Trophoblast cell (in vitro differentiated cells and primary cell): ENCODE results near the gene VCX3B.
A peak's percentile ranks its signal among the peaks of the same experiment; 100 is the strongest.
"Not testable (repeated sequence)": the region's sequence is repeated elsewhere in the genome, so short reads cannot be mapped to it uniquely, and the experiment has no call there.

Source experiments
- DNase-seq, 2 donors: peaks; one replicate each; pipeline ENCODE4 v3.0.0-alpha.2; 2016
- H2AFZ ChIP-seq: 2 replicates; pipeline ENCODE4 v1.6.1; 2013; ENCODE audit warnings: low read length, moderate library complexity, mild to moderate bottlenecking; ENCODE audit not compliant: insufficient read depth, poor library complexity
- H2AK5ac ChIP-seq: 2 replicates; pipeline ENCODE4 v1.6.1; 2013; ENCODE audit warnings: mild to moderate bottlenecking, low read length
- H2BK120ac ChIP-seq: 2 replicates; pipeline ENCODE4 v1.6.1; 2013; ENCODE audit warnings: low read length, mild to moderate bottlenecking, moderate library complexity; ENCODE audit not compliant: insufficient read depth, poor library complexity
- H2BK12ac ChIP-seq: 2 replicates; pipeline ENCODE4 v1.6.1; 2013; ENCODE audit warnings: mild to moderate bottlenecking, low read length, moderate library complexity
- H2BK5ac ChIP-seq: 2 replicates; pipeline ENCODE4 v1.6.1; 2013; ENCODE audit warnings: low read length, low read depth, moderate library complexity, mild to moderate bottlenecking; ENCODE audit not compliant: poor library complexity
- H3K14ac ChIP-seq: 2 replicates; pipeline ENCODE4 v1.6.1; 2013; ENCODE audit warnings: mild to moderate bottlenecking, low read length
- H3K18ac ChIP-seq: 2 replicates; pipeline ENCODE4 v1.6.1; 2013; ENCODE audit warnings: mild to moderate bottlenecking, low read length
- H3K23ac ChIP-seq: 2 replicates; pipeline ENCODE4 v1.6.1; 2013; ENCODE audit warnings: low read length
- H3K27ac ChIP-seq: 2 replicates; pipeline ENCODE4 v1.5.1; 2013; ENCODE audit warnings: low read depth, mild to moderate bottlenecking, inconsistent platforms, low read length, moderate library complexity
- H3K27me3 ChIP-seq: 2 replicates; pipeline ENCODE4 v1.6.1; 2013; ENCODE audit warnings: inconsistent platforms, mild to moderate bottlenecking, low read length, moderate library complexity; ENCODE audit not compliant: insufficient read depth
- H3K36me3 ChIP-seq, 2 experiments: 1 replicate in 1 of 2; 2 replicates in 1 of 2; pipeline ENCODE4 v1.6.1; 2013; ENCODE audit warnings: low read length in 2 of 2, mild to moderate bottlenecking in 2 of 2, moderate library complexity in 1 of 2; ENCODE audit not compliant: insufficient read depth in 2 of 2, control insufficient read depth in 1 of 2
- H3K4ac ChIP-seq: 2 replicates; pipeline ENCODE4 v1.6.1; 2013; ENCODE audit warnings: low read depth, mild to moderate bottlenecking, low read length, moderate library complexity
- H3K4me1 ChIP-seq, 2 experiments: 1 replicate in 1 of 2; 2 replicates in 1 of 2; pipeline ENCODE4 v1.6.1; 2013; ENCODE audit warnings: low read length in 2 of 2, mild to moderate bottlenecking in 2 of 2, moderate library complexity in 1 of 2; ENCODE audit not compliant: insufficient read depth in 2 of 2, control insufficient read depth in 1 of 2
- H3K4me2 ChIP-seq: 2 replicates; pipeline ENCODE4 v1.6.1; 2013; ENCODE audit warnings: inconsistent platforms, mild to moderate bottlenecking, low read length, moderate library complexity
- H3K4me3 ChIP-seq: 2 replicates; pipeline ENCODE4 v1.5.1; 2013; ENCODE audit warnings: mild to moderate bottlenecking, low read depth, low read length, inconsistent platforms
- H3K79me1 ChIP-seq: one replicate; pipeline ENCODE4 v1.6.1; 2013; ENCODE audit warnings: low read length
- H3K79me2 ChIP-seq: 2 replicates; pipeline ENCODE4 v1.6.1; 2013; ENCODE audit warnings: low read length, mild to moderate bottlenecking; ENCODE audit not compliant: control insufficient read depth, insufficient read depth, poor library complexity
- H3K9ac ChIP-seq: 2 replicates; pipeline ENCODE4 v1.6.1; 2013; ENCODE audit warnings: mild to moderate bottlenecking, low read length
- H3K9me3 ChIP-seq: 2 replicates; pipeline ENCODE4 v1.6.1; 2013; ENCODE audit warnings: low read depth, mild to moderate bottlenecking, control low read depth, inconsistent platforms, low read length; ENCODE audit not compliant: insufficient read depth
- H4K12ac ChIP-seq: 2 replicates; pipeline ENCODE4 v1.6.1; 2013; ENCODE audit warnings: low read depth, mild to moderate bottlenecking, low read length, moderate library complexity
- H4K8ac ChIP-seq: 2 replicates; pipeline ENCODE4 v1.6.1; 2013; ENCODE audit warnings: low read depth, mild to moderate bottlenecking, low read length, moderate library complexity
- H4K91ac ChIP-seq: one replicate; pipeline ENCODE4 v1.6.1; 2013; ENCODE audit warnings: low read depth, mild to moderate bottlenecking, low read length, moderate library complexity
- WGBS: extraction: QIAGEN DNeasy Blood & Tissue Kit; methylation state at CpG from one replicate; pipeline ENCODE4 v1.1.7; 2013; ENCODE audit warnings: missing lambda C conversion rate; ENCODE audit not compliant: insufficient read length, insufficient coverage; ENCODE audit errors: extremely low coverage; 5-methylcytosine and 5-hydroxymethylcytosine counted together

Gene VCX3B

GRCh38 chrX:8452343-8452742, 12.3 kb upstream of the VCX3B start:
- H2AFZ ChIP-seq, H3K18ac ChIP-seq, DNase-seq, H3K27ac ChIP-seq, H3K23ac ChIP-seq, H3K9me3 ChIP-seq, H3K4ac ChIP-seq, H2BK12ac ChIP-seq, H4K91ac ChIP-seq, H4K12ac ChIP-seq, H2AK5ac ChIP-seq, H3K27me3 ChIP-seq, H3K36me3 ChIP-seq, H3K14ac ChIP-seq, H2BK5ac ChIP-seq, H3K9ac ChIP-seq, H3K4me2 ChIP-seq, H2BK120ac ChIP-seq, H3K4me3 ChIP-seq, H3K79me2 ChIP-seq, H4K8ac ChIP-seq, H3K79me1 ChIP-seq, H3K4me1 ChIP-seq: not testable (repeated sequence)
- WGBS, result no CpG with 5 or more reads among the region's 21 CpGs

- no peak overlapping the region for H2AK5ac ChIP-seq
- no peak for DNase-seq
- no CpG with 5 or more reads among the region's 3 CpGs for WGBS
- no peak overlapping the region for H3K4me2 ChIP-seq
- no peak overlapping the region for H4K12ac ChIP-seq
- no peak overlapping the region for H4K8ac ChIP-seq
- H2BK5ac ChIP-seq, result no peak overlapping the region
- no peak overlapping the region for H3K27ac ChIP-seq
- no peak overlapping the region for H3K23ac ChIP-seq
- no peaks in the 10 kb centered on the region for H3K9me3 ChIP-seq
- no peak overlapping the region for H3K18ac ChIP-seq
- H4K91ac ChIP-seq, result no peak overlapping the region
- H3K4ac ChIP-seq, result no peak overlapping the region
- no peaks in the 10 kb centered on the region for H3K79me1 ChIP-seq
- no peaks in the 10 kb centered on the region for H3K36me3 ChIP-seq
- H2AFZ ChIP-seq, result no peak overlapping the region
- no peaks in the 10 kb centered on the region for H3K27me3 ChIP-seq
- H3K4me3 ChIP-seq, result no peak overlapping the region
- no peaks in the 10 kb centered on the region for H3K79me2 ChIP-seq
- H2BK12ac ChIP-seq, result no peak overlapping the region
- no peak overlapping the region for H3K14ac ChIP-seq
- H2BK120ac ChIP-seq, result no peak overlapping the region
- H3K9ac ChIP-seq, result no peak overlapping the region
- H3K4me1 ChIP-seq, result no peaks in the 10 kb centered on the region
Measured at GRCh38 chrX:8453611-8454010, 11.0 kb upstream of the VCX3B start.

- no peak overlapping the region for H4K12ac ChIP-seq
- no peak overlapping the region for H3K23ac ChIP-seq
- H3K4ac ChIP-seq, result no peak overlapping the region
- H2BK12ac ChIP-seq, result no peak overlapping the region
- no peak overlapping the region for H3K4me2 ChIP-seq
- no peak overlapping the region for H2AK5ac ChIP-seq
- H3K79me2 ChIP-seq, result no peaks in the 10 kb centered on the region
- H3K9me3 ChIP-seq, result no peaks in the 10 kb centered on the region
- H2AFZ ChIP-seq, result no peak overlapping the region
- no peak overlapping the region for H2BK5ac ChIP-seq
- peak in 1 of 2 donors; percentile 36 for DNase-seq
- H4K8ac ChIP-seq, result no peak overlapping the region
- H3K79me1 ChIP-seq, result no peaks in the 10 kb centered on the region
- H3K36me3 ChIP-seq, result no peaks in the 10 kb centered on the region
- no peak overlapping the region for H3K14ac ChIP-seq
- no CpG with 5 or more reads among the region's 4 CpGs for WGBS
- H3K27ac ChIP-seq, result no peak overlapping the region
- H2BK120ac ChIP-seq, result no peak overlapping the region
- H3K4me3 ChIP-seq, result no peak overlapping the region
- H4K91ac ChIP-seq, result no peak overlapping the region
- H3K27me3 ChIP-seq, result no peaks in the 10 kb centered on the region
- no peak overlapping the region for H3K9ac ChIP-seq
- H3K4me1 ChIP-seq, result no peaks in the 10 kb centered on the region
- no peak overlapping the region for H3K18ac ChIP-seq
Measured at GRCh38 chrX:8455557-8455956, 9.1 kb upstream of the VCX3B start.

DNA sequence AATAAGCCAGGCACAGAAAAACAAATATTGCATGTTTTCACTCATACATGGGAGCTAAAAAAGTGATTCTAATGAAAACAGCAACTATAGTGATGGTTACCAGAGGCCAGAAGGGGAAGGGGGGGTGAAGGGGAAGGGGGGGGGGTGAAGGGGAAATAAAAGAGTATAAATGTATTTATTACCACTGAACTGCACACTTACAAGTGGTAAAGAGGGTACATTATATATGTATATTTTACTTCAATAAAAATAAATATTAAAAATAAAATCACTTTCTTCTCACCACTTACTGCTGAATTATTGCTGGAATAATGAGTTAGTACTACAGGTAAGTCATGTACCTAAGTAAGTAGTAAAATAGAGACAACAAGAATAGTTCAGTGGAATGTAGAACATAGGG, 2.1 kb upstream of the VCX3B start:
- Histone ChIP-seq H3K23ac (no peak overlapping the region), H3K27me3 (no peaks in the 10 kb centered on the region), H3K9ac (no peak overlapping the region), H3K36me3 (no peaks in the 10 kb centered on the region), H3K79me2 (no peaks in the 10 kb centered on the region), H3K4ac (no peak overlapping the region), H3K9me3 (no peaks in the 10 kb centered on the region), H2BK12ac (no peak overlapping the region), H3K79me1 (no peaks in the 10 kb centered on the region), H3K4me3 (no peak overlapping the region), H2BK5ac (no peak overlapping the region), H3K27ac (no peak overlapping the region), H3K18ac (no peak overlapping the region), H4K12ac (no peak overlapping the region), H2AFZ (no peak overlapping the region), H3K14ac (no peak overlapping the region), H4K8ac (no peak overlapping the region), H3K4me2 (no peak overlapping the region), H4K91ac (no peak overlapping the region), H2BK120ac (no peak overlapping the region), H2AK5ac (no peak overlapping the region), H3K4me1 (no peaks in the 10 kb centered on the region)
- no peak for DNase-seq
